Measurements from ENCODE around the gene C10orf67.

C10orf67 gene

GRCh38 chr10:23174074-23174976, 170.3 kb downstream of the C10orf67 start:
- no peak for DNase-seq (ENCODE audit: low read depth in 2 of 3, low spot score in 2 of 3)

- DNase-seq (ENCODE audit: low read depth in 2 of 3, low spot score in 2 of 3), result no peak
These were observed 171.2 kb downstream of the C10orf67 start for GRCh38 chr10:23173214-23174073.

GRCh38 chr10:23172429-23173213, 172.0 kb downstream of the C10orf67 start:
- no peak for DNase-seq (ENCODE audit: low read depth in 2 of 3, low spot score in 2 of 3)

- DNase-seq (ENCODE audit: low read depth in 2 of 3, low spot score in 2 of 3), result no peak
These were observed 173.2 kb downstream of the C10orf67 start for GRCh38 chr10:23171232-23171876.

- DNase-seq (ENCODE audit: low read depth in 2 of 3, low spot score in 2 of 3), result no peak
These were observed 186.2 kb downstream of the C10orf67 start for GRCh38 chr10:23158370-23158769.

GRCh38 chr10:23157691-23158369, 186.8 kb downstream of the C10orf67 start:
- DNase-seq (ENCODE audit: low read depth in 2 of 3, low spot score in 2 of 3), result no peak

GRCh38 chr10:23157239-23157681, 187.3 kb downstream of the C10orf67 start:
- no peak for DNase-seq (ENCODE audit: low read depth in 2 of 3, low spot score in 2 of 3)

- no peak for DNase-seq (ENCODE audit: low read depth in 2 of 3, low spot score in 2 of 3)
These were observed 188.0 kb downstream of the C10orf67 start for GRCh38 chr10:23156447-23157150.

GRCh38 chr10:23155169-23155568, 189.4 kb downstream of the C10orf67 start:
- no peak for DNase-seq (ENCODE audit: low read depth in 2 of 3, low spot score in 2 of 3)
